Measurements from ENCODE around the gene NOP10. TPM values are rescaled to one million over a fixed set of nuclear protein-coding genes. Genes with fewer than 3 reads are reported as not detected.

The NOP10 gene
- polyA plus RNA-seq, 1 donor (not counting 4 experiments of a cell fraction or from before 2014, with no cell fraction given): 663 TPM

DNA sequence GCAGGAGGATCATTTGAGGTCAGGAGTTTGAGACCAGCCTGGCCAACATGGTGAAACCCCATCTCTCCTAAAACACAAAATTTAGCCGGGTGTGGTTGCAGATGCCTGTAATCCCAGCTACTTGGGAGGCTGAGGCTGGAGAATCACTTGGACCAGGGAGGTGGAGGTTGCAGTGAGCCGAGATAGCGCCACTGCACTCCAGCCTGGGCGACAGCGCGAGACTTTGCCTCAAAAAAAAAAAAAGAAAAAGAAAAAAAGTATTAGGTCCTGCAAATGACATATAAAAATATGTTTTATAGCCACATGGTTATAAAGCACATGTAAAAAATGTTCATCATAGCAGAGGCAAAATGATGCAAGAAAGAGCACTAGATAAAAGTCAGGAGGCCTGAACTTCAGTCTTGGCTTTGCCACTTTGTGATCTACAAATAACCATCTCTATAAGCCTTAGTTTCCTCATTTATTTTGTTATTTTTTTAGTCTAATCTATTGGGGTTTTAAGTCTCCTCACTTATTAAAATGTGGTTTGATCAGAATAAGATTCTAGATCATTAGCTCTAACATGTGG lies 10.3 kb downstream of the NOP10 start:
- Histone ChIP-seq H3K79me2 (ENCODE audit: control insufficient read depth, insufficient read depth, low read length) (no peaks in the 10 kb centered on the region), H2AFZ (ENCODE audit: control insufficient read depth, low read length) (no peak overlapping the region), H3K9me1 (ENCODE audit: control insufficient read depth, extremely low read depth, insufficient read depth, low read length) (no peaks in the 10 kb centered on the region), H3K4me3 (ENCODE audit: control insufficient read depth in 2 of 3, extremely low read depth in 1 of 3, insufficient read depth in 2 of 3, low read depth in 1 of 3, low read length in 3 of 3) (no peak overlapping the region), H3K4me2 (ENCODE audit: control insufficient read depth, extremely low read depth, insufficient read depth, low read depth, low read length) (no peak overlapping the region), H4K20me1 (ENCODE audit: control insufficient read depth, extremely low read depth, insufficient read depth, low read length) (no peaks in the 10 kb centered on the region), H3K9ac (ENCODE audit: control insufficient read depth, extremely low read depth, insufficient read depth, low read length) (no peak overlapping the region), H3K9me3 (ENCODE audit: control insufficient read depth, low read depth, low read length) (no peaks in the 10 kb centered on the region), H3K27me3 (ENCODE audit: control insufficient read depth, extremely low read depth, insufficient read depth, low read length) (no peaks in the 10 kb centered on the region), H3K4me1 (ENCODE audit: control insufficient read depth, extremely low read depth, insufficient read depth, low read length) (peaks cover 4% of the 10 kb centered on the region), H3K36me3 (ENCODE audit: control insufficient read depth in 2 of 2, extremely low read depth in 1 of 2, insufficient read depth in 2 of 2, low read length in 2 of 2) (no peaks in the 10 kb centered on the region), H3K27ac (ENCODE audit: control insufficient read depth, insufficient read depth, low read length) (no peak overlapping the region)
- TF ChIP-seq EZH2 (IDR thresholded peaks at IDR 0.05; ENCODE audit: low read length) (no peak), CTCF (optimal IDR thresholded peaks at IDR 0.05 in 1 of 3, IDR thresholded peaks at IDR 0.05 in 1 of 3, conservative IDR thresholded peaks at IDR 0.05 in 1 of 3; ENCODE audit: extremely low read depth in 1 of 3, insufficient read depth in 2 of 3, low read length in 3 of 3) (no peak)
- DNase-seq (ENCODE audit: low read depth, low spot score): no peak
- no peak for FAIRE-seq
- dilution Hi-C loops (cut with MboI; ENCODE audit: extremely low pct_ligation_motif_present, low sequenced_read_pairs): no loop called here

DNA sequence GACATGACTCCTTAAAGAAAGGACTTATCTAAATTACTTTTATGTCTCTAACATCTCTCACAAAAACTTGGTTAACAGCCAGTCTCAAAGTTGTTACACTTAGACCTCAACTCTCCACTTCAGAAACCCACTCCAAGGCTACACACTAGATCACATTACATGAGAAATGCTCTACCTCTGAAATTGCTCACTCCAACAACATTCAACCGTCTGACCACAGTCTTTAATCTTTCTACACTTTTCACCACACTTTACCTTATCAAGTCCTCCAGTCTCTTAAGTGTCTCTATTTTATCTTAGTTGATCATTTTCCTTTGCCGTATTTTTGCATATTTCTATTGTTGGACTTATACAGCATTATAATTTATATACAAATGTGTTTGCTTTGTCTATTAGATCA lies 11.1 kb downstream of the NOP10 start:
- FAIRE-seq: no peak
- no peak for DNase-seq (ENCODE audit: low read depth, low spot score)
- H3K9me3 ChIP-seq (ENCODE audit: control insufficient read depth, low read depth, low read length): no peaks in the 10 kb centered on the region
- H3K27ac ChIP-seq (ENCODE audit: control insufficient read depth, insufficient read depth, low read length): no peak overlapping the region
- no peak overlapping the region for H2AFZ ChIP-seq (ENCODE audit: control insufficient read depth, low read length)
- H3K9ac ChIP-seq (ENCODE audit: control insufficient read depth, extremely low read depth, insufficient read depth, low read length): no peak overlapping the region
- H3K4me3 ChIP-seq (ENCODE audit: control insufficient read depth in 2 of 3, extremely low read depth in 1 of 3, insufficient read depth in 2 of 3, low read depth in 1 of 3, low read length in 3 of 3): no peak overlapping the region
- dilution Hi-C loops (cut with MboI; ENCODE audit: extremely low pct_ligation_motif_present, low sequenced_read_pairs): no loop called here
- H3K36me3 ChIP-seq (ENCODE audit: control insufficient read depth in 2 of 2, extremely low read depth in 1 of 2, insufficient read depth in 2 of 2, low read length in 2 of 2): no peaks in the 10 kb centered on the region
- no peaks in the 10 kb centered on the region for H3K27me3 ChIP-seq (ENCODE audit: control insufficient read depth, extremely low read depth, insufficient read depth, low read length)
- no peak for TF ChIP-seq CTCF (optimal IDR thresholded peaks at IDR 0.05 in 1 of 3, IDR thresholded peaks at IDR 0.05 in 1 of 3, conservative IDR thresholded peaks at IDR 0.05 in 1 of 3; ENCODE audit: extremely low read depth in 1 of 3, insufficient read depth in 2 of 3, low read length in 3 of 3)
- no peak for TF ChIP-seq EZH2 (IDR thresholded peaks at IDR 0.05; ENCODE audit: low read length)
- no peaks in the 10 kb centered on the region for H3K9me1 ChIP-seq (ENCODE audit: control insufficient read depth, extremely low read depth, insufficient read depth, low read length)
- H3K4me2 ChIP-seq (ENCODE audit: control insufficient read depth, extremely low read depth, insufficient read depth, low read depth, low read length): no peak overlapping the region
- peaks cover under 1% of the 10 kb centered on the region for H3K4me1 ChIP-seq (ENCODE audit: control insufficient read depth, extremely low read depth, insufficient read depth, low read length)
- H3K79me2 ChIP-seq (ENCODE audit: control insufficient read depth, insufficient read depth, low read length): no peaks in the 10 kb centered on the region
- no peaks in the 10 kb centered on the region for H4K20me1 ChIP-seq (ENCODE audit: control insufficient read depth, extremely low read depth, insufficient read depth, low read length)

All from keratinocyte (primary cell).